ENCODE measurements around the gene PAPPA2.

Gene PAPPA2

DNA sequence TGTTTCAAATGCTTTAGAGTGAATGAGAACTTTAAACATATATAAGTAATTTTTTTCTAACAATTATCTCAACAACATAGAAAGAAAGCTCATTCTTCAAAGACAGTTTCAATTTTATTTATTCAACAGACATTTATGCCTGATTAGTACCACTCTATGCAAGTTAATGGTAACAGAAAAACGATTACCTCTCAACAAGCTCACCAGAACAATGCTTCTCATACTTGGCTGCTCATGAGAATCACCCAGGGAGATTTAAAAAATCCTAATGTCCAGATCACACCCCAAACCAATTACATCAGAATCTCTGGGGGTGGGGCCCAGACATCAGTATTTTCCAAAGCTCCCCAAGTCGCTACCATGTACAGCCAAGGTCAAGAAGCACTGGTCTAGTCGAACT lies 312.4 kb downstream of the PAPPA2 start:
- TF ChIP-seq ZNF544 (tag by site-specific recombination; IDR thresholded peaks at IDR 0.05), result no peak
- TF ChIP-seq, protein P1, sequence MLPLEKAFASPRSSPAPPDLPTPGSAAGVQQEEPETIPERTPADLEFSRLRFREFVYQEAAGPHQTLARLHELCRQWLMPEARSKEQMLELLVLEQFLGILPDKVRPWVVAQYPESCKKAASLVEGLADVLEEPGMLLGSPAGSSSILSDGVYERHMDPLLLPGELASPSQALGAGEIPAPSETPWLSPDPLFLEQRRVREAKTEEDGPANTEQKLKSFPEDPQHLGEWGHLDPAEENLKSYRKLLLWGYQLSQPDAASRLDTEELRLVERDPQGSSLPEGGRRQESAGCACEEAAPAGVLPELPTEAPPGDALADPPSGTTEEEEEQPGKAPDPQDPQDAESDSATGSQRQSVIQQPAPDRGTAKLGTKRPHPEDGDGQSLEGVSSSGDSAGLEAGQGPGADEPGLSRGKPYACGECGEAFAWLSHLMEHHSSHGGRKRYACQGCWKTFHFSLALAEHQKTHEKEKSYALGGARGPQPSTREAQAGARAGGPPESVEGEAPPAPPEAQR (tag by site-specific recombination; IDR thresholded peaks at IDR 0.05), result no peak
- no peak for TF ChIP-seq ZBTB17 (tag by site-specific recombination; IDR thresholded peaks at IDR 0.05)
- Histone ChIP-seq H3K9me3 (ENCODE audit: control insufficient read depth, insufficient read depth, low read depth, low read length) (no peaks in the 10 kb centered on the region), H3K27ac (ENCODE audit: extremely low read depth, low read depth, low read length) (no peak overlapping the region), H3K4me1 (ENCODE audit: control insufficient read depth, insufficient read depth, low read length) (no peaks in the 10 kb centered on the region), H3K4me3 (ENCODE audit: low read depth, low read length) (no peak overlapping the region), H3K36me3 (ENCODE audit: control insufficient read depth in 2 of 2, insufficient read depth in 1 of 2, low read length in 2 of 2) (no peaks in the 10 kb centered on the region)
- ChIA-PET CTCF (interaction anchor here (0.6 to 1.0 kb wide), 2 partner anchors 37 to 105 kb away, joined by 3 to 6 read pairs; no protein-coding TSS in a partner anchor), POLR2A (no interaction called here)

DNA sequence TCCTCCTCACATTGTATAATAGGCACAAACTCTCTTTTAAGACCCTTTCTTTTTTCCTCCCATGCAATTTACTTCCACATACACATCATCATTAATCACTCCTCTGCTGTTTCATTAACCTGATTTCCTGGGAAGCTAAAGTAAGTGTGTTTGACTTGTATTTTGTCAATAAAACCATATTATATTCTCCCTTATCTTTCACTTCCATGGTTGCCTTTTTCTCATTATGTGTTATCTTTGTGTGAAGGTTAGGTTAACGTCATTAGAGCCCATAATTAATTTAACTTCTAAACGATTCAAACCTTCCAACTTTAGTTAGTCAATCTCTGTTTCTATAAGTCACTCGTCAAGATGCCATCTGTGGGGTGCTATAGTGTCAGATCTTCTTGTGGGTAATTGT lies 313.0 kb downstream of the PAPPA2 start:
- no peaks in the 10 kb centered on the region for H3K9me3 ChIP-seq (ENCODE audit: control insufficient read depth, insufficient read depth, low read depth, low read length)
- no peaks in the 10 kb centered on the region for H3K36me3 ChIP-seq (ENCODE audit: control insufficient read depth in 2 of 2, insufficient read depth in 1 of 2, low read length in 2 of 2)
- TF ChIP-seq KLF1 (tag by site-specific recombination; IDR thresholded peaks at IDR 0.05) (no peak), ZNF404 (tag by site-specific recombination; IDR thresholded peaks at IDR 0.05) (no peak), FEZF1 (tag by site-specific recombination; IDR thresholded peaks at IDR 0.05) (no peak), ZNF112 (tag by site-specific recombination; IDR thresholded peaks at IDR 0.05) (no peak), ZNF239 (tag by site-specific recombination; IDR thresholded peaks at IDR 0.05) (no peak), ZNF560 (tag by site-specific recombination; IDR thresholded peaks at IDR 0.05; ENCODE audit: borderline replicate concordance) (no peak), ZNF211 (tag by site-specific recombination; IDR thresholded peaks at IDR 0.05; ENCODE audit: low read depth) (no peak), ZNF585B (tag by site-specific recombination; IDR thresholded peaks at IDR 0.05) (no peak), ZNF10 (tag by site-specific recombination; IDR thresholded peaks at IDR 0.05) (no peak)
- TF ChIP-seq, protein P2, sequence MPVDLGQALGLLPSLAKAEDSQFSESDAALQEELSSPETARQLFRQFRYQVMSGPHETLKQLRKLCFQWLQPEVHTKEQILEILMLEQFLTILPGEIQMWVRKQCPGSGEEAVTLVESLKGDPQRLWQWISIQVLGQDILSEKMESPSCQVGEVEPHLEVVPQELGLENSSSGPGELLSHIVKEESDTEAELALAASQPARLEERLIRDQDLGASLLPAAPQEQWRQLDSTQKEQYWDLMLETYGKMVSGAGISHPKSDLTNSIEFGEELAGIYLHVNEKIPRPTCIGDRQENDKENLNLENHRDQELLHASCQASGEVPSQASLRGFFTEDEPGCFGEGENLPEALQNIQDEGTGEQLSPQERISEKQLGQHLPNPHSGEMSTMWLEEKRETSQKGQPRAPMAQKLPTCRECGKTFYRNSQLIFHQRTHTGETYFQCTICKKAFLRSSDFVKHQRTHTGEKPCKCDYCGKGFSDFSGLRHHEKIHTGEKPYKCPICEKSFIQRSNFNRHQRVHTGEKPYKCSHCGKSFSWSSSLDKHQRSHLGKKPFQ (tag by site-specific recombination; IDR thresholded peaks at IDR 0.05), result no peak
- TF ChIP-seq, protein P3, sequence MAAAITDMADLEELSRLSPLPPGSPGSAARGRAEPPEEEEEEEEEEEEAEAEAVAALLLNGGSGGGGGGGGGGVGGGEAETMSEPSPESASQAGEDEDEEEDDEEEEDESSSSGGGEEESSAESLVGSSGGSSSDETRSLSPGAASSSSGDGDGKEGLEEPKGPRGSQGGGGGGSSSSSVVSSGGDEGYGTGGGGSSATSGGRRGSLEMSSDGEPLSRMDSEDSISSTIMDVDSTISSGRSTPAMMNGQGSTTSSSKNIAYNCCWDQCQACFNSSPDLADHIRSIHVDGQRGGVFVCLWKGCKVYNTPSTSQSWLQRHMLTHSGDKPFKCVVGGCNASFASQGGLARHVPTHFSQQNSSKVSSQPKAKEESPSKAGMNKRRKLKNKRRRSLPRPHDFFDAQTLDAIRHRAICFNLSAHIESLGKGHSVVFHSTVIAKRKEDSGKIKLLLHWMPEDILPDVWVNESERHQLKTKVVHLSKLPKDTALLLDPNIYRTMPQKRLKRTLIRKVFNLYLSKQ (tag by site-specific recombination; IDR thresholded peaks at IDR 0.05; ENCODE audit: borderline replicate concordance), result no peak
- TF ChIP-seq, protein P4, sequence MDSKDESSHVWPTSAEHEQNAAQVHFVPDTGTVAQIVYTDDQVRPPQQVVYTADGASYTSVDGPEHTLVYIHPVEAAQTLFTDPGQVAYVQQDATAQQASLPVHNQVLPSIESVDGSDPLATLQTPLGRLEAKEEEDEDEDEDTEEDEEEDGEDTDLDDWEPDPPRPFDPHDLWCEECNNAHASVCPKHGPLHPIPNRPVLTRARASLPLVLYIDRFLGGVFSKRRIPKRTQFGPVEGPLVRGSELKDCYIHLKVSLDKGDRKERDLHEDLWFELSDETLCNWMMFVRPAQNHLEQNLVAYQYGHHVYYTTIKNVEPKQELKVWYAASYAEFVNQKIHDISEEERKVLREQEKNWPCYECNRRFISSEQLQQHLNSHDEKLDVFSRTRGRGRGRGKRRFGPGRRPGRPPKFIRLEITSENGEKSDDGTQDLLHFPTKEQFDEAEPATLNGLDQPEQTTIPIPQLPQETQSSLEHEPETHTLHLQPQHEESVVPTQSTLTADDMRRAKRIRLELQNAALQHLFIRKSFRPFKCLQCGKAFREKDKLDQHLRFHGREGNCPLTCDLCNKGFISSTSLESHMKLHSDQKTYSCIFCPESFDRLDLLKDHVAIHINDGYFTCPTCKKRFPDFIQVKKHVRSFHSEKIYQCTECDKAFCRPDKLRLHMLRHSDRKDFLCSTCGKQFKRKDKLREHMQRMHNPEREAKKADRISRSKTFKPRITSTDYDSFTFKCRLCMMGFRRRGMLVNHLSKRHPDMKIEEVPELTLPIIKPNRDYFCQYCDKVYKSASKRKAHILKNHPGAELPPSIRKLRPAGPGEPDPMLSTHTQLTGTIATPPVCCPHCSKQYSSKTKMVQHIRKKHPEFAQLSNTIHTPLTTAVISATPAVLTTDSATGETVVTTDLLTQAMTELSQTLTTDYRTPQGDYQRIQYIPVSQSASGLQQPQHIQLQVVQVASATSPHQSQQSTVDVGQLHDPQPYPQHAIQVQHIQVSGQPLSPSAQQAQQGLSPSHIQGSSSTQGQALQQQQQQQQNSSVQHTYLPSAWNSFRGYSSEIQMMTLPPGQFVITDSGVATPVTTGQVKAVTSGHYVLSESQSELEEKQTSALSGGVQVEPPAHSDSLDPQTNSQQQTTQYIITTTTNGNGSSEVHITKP (tag by site-specific recombination; IDR thresholded peaks at IDR 0.05), result no peak
- TF ChIP-seq, protein P5, sequence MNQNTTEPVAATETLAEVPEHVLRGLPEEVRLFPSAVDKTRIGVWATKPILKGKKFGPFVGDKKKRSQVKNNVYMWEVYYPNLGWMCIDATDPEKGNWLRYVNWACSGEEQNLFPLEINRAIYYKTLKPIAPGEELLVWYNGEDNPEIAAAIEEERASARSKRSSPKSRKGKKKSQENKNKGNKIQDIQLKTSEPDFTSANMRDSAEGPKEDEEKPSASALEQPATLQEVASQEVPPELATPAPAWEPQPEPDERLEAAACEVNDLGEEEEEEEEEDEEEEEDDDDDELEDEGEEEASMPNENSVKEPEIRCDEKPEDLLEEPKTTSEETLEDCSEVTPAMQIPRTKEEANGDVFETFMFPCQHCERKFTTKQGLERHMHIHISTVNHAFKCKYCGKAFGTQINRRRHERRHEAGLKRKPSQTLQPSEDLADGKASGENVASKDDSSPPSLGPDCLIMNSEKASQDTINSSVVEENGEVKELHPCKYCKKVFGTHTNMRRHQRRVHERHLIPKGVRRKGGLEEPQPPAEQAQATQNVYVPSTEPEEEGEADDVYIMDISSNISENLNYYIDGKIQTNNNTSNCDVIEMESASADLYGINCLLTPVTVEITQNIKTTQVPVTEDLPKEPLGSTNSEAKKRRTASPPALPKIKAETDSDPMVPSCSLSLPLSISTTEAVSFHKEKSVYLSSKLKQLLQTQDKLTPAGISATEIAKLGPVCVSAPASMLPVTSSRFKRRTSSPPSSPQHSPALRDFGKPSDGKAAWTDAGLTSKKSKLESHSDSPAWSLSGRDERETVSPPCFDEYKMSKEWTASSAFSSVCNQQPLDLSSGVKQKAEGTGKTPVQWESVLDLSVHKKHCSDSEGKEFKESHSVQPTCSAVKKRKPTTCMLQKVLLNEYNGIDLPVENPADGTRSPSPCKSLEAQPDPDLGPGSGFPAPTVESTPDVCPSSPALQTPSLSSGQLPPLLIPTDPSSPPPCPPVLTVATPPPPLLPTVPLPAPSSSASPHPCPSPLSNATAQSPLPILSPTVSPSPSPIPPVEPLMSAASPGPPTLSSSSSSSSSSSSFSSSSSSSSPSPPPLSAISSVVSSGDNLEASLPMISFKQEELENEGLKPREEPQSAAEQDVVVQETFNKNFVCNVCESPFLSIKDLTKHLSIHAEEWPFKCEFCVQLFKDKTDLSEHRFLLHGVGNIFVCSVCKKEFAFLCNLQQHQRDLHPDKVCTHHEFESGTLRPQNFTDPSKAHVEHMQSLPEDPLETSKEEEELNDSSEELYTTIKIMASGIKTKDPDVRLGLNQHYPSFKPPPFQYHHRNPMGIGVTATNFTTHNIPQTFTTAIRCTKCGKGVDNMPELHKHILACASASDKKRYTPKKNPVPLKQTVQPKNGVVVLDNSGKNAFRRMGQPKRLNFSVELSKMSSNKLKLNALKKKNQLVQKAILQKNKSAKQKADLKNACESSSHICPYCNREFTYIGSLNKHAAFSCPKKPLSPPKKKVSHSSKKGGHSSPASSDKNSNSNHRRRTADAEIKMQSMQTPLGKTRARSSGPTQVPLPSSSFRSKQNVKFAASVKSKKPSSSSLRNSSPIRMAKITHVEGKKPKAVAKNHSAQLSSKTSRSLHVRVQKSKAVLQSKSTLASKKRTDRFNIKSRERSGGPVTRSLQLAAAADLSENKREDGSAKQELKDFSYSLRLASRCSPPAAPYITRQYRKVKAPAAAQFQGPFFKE (tag by site-specific recombination; IDR thresholded peaks at IDR 0.05; ENCODE audit: borderline replicate concordance), result no peak
- H3K27ac ChIP-seq (ENCODE audit: extremely low read depth, low read depth, low read length), result no peak overlapping the region
- no peaks in the 10 kb centered on the region for H3K4me1 ChIP-seq (ENCODE audit: control insufficient read depth, insufficient read depth, low read length)
- ChIA-PET POLR2A (no interaction called here), CTCF (interaction anchor here (0.6 kb wide), 2 partner anchors 38 to 672 kb away, joined by 3 to 6 read pairs; no protein-coding TSS in a partner anchor)
- H3K4me3 ChIP-seq (ENCODE audit: low read depth, low read length), result no peak overlapping the region
